ENCODE data around the gene PLOD3.
"Not testable (repeated sequence)": the region's sequence is repeated elsewhere in the genome, so short reads cannot be mapped to it uniquely, and the experiment has no call there.

Gene PLOD3

DNA sequence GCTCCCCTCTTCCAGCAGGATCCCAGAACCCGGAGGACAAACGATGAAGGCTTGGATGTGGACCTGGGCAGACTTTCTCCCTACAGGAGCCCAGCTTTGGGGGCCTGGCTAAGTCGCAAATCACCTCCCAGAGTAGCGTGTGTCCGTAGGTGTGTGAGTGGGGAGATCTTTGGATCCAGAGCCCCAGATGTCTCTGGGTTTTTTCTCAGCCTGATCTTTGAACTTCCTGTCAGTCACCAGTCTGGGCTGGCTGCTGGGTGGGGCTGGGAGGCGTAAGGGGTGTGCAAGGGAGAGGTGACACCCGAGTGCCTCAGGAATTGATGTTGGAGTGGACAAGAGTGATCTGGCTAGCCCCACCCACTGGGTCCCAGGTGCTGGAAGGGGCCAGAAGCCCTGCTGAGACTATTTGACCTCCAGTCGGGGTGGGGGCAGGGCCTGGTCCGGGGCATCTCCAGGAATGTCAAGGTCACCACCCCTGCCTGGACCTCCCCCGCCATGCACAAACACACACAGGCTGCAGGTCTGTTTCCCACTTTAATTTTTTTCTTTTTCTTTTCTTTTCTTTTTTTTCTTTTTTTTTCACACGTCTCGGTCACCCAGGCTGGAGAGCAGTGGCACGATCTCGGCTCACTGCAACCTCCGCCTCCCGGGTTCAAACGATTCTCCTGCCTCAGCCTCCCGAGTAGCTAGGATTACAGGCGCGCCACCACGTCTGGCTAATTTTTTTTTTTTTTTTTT lies 16.4 kb downstream of the PLOD3 start, which contains the start of gene MOGAT3:
MOGAT3 (minus strand) TSS at position 175 of the 738 bp plus-strand sequence. CDS start 182 bp downstream, outside the sequence.
- peaks cover under 1% of the 10 kb centered on the region for H3K36me3 ChIP-seq (ENCODE audit: control insufficient read depth, insufficient read depth, low read length)
- H3K27me3 ChIP-seq (replicated peaks; ENCODE audit: control insufficient read depth, insufficient read depth, low read length, poor library complexity, severe bottlenecking) = peaks cover 23% of the 10 kb centered on the region
- DNase-seq = no peak
- H3K4me3 ChIP-seq (ENCODE audit: insufficient read depth, low read depth, low read length, poor library complexity, severe bottlenecking) = no peak within 1 kb of the TSS
- H3K9me3 ChIP-seq (ENCODE audit: control insufficient read depth, low read length) = no peaks in the 10 kb centered on the region
- peaks cover 5% of the 10 kb centered on the region for H3K4me1 ChIP-seq (ENCODE audit: control insufficient read depth, insufficient read depth, low read length, poor library complexity, severe bottlenecking)
- no peak within 1 kb of the TSS for H3K27ac ChIP-seq (ENCODE audit: insufficient read depth, low read length, poor library complexity, severe bottlenecking)

DNA sequence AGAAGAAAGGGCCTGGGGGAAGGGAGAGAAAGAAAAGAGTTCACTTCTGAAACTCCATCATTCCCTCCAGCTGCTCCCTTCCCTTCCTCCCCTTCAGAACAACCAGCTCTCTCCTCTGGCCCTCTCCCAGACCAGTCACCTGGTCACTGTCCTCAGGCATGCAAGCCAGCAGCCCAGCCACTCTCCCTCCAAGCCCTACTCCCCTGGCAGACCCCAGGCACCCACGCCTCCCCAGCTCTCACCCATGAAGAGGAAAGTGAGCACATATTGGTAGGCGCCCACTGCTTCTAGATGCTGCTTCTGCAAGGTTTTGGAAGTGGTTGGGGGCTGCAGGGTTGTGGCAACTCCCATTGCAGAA lies 16.9 kb downstream of the PLOD3 start:
- Histone ChIP-seq H3K27me3 (replicated peaks; ENCODE audit: control insufficient read depth, insufficient read depth, low read length, poor library complexity, severe bottlenecking) (peaks cover 23% of the 10 kb centered on the region), H3K4me3 (ENCODE audit: insufficient read depth, low read depth, low read length, poor library complexity, severe bottlenecking) (no peak overlapping the region), H3K27ac (ENCODE audit: insufficient read depth, low read length, poor library complexity, severe bottlenecking) (no peak overlapping the region), H3K9me3 (ENCODE audit: control insufficient read depth, low read length) (no peaks in the 10 kb centered on the region), H3K4me1 (ENCODE audit: control insufficient read depth, insufficient read depth, low read length, poor library complexity, severe bottlenecking) (peaks cover 5% of the 10 kb centered on the region), H3K36me3 (ENCODE audit: control insufficient read depth, insufficient read depth, low read length) (no peaks in the 10 kb centered on the region)
- no peak for DNase-seq

DNA sequence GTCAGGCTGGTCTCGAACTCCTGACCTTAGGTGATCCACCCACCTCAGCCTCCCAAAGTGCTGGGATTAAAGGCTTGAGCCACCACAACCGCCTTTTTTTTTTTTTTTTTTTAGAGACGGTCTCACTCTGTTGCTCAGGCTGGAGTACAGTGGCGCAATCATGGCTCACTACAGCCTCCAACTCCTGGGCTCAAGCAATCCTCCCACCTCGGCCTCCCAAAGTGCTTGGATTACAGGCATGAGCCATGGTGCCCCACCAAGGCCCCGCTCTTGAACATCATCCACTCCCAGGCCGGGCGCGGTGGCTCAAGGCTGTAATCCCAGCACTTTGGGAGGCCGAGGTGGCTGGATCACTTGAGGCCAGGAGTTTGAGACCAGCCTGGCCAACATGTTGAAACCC lies 17.9 kb downstream of the PLOD3 start:
- not testable (repeated sequence) for DNase-seq; H3K4me3 ChIP-seq (ENCODE audit: insufficient read depth, low read depth, low read length, poor library complexity, severe bottlenecking); H3K36me3 ChIP-seq (ENCODE audit: control insufficient read depth, insufficient read depth, low read length); H3K4me1 ChIP-seq (ENCODE audit: control insufficient read depth, insufficient read depth, low read length, poor library complexity, severe bottlenecking); H3K27ac ChIP-seq (ENCODE audit: insufficient read depth, low read length, poor library complexity, severe bottlenecking); H3K9me3 ChIP-seq (ENCODE audit: control insufficient read depth, low read length)
- H3K27me3 ChIP-seq (replicated peaks; ENCODE audit: control insufficient read depth, insufficient read depth, low read length, poor library complexity, severe bottlenecking) = peaks cover 23% of the 10 kb centered on the region

DNA sequence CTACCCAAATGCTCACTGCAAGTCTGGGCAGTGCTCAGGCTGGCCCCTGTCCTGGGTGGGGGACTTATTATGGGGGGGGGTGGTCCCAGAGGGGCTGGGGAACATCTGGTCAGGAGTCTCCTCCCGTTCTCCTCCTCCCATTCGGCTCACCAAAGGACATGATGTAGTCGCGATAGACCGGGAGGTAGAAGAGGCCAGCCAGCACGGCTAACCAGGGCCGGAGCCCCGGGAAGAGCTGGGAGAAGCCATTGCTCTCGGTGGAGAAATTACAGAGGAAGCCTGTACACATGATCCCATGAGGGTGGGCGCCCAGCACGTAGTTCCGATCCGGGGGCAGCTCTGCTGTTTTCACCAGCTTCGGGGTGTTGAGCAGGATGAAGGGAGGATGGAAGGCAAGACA lies 18.9 kb downstream of the PLOD3 start:
- no peak overlapping the region for H3K4me3 ChIP-seq (ENCODE audit: insufficient read depth, low read depth, low read length, poor library complexity, severe bottlenecking)
- H3K36me3 ChIP-seq (ENCODE audit: control insufficient read depth, insufficient read depth, low read length) = no peaks in the 10 kb centered on the region
- no peaks in the 10 kb centered on the region for H3K9me3 ChIP-seq (ENCODE audit: control insufficient read depth, low read length)
- no peak for DNase-seq
- no peak overlapping the region for H3K27ac ChIP-seq (ENCODE audit: insufficient read depth, low read length, poor library complexity, severe bottlenecking)
- peaks cover 22% of the 10 kb centered on the region for H3K27me3 ChIP-seq (replicated peaks; ENCODE audit: control insufficient read depth, insufficient read depth, low read length, poor library complexity, severe bottlenecking)
- peaks cover 5% of the 10 kb centered on the region for H3K4me1 ChIP-seq (ENCODE audit: control insufficient read depth, insufficient read depth, low read length, poor library complexity, severe bottlenecking)

DNA sequence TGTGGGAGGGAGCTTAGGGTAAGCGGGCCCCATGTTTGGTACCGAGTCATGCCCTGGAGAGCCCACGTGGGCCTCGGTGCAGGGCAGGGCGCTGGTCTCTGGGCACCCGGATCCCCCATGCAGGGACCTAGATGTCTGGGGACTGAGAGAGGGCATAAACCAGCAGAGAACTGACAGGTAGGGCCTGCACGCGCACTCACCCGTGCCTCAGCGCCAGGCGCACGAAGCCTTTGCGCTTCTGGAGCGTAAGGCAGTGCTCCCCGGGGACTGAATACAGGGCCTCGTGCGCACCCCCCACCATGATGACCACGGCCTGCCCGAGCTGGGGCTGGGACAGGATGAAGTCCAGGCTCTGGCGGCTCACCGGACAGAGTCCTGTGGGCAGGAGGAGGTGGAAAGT lies 19.4 kb downstream of the PLOD3 start:
- Histone ChIP-seq H3K36me3 (ENCODE audit: control insufficient read depth, insufficient read depth, low read length) (no peaks in the 10 kb centered on the region), H3K27me3 (replicated peaks; ENCODE audit: control insufficient read depth, insufficient read depth, low read length, poor library complexity, severe bottlenecking) (peaks cover 20% of the 10 kb centered on the region), H3K4me3 (ENCODE audit: insufficient read depth, low read depth, low read length, poor library complexity, severe bottlenecking) (no peak overlapping the region), H3K9me3 (ENCODE audit: control insufficient read depth, low read length) (no peaks in the 10 kb centered on the region), H3K27ac (ENCODE audit: insufficient read depth, low read length, poor library complexity, severe bottlenecking) (no peak overlapping the region), H3K4me1 (ENCODE audit: control insufficient read depth, insufficient read depth, low read length, poor library complexity, severe bottlenecking) (peaks cover 5% of the 10 kb centered on the region)
- no peak for DNase-seq

DNA sequence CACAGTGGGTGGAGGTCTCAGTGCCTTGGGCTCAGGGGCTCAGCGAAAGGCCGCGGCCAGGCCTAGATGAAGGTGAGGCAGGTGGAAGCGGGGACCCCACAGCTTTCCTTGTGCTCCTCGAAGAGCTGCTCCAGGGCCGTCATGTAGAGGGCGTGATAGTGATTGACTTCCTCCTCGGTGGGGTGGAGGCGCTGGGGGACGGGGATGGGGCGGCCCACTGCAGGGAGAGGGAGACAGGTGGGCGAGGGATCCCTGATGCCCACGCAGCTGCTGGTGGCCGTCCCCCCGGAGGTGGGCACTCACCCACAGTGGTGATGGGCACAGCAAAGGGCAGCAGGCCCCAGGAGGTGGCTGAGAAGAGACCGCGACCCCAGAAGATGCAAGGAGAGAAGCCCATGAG lies 21.5 kb downstream of the PLOD3 start:
- H3K4me1 ChIP-seq (ENCODE audit: control insufficient read depth, insufficient read depth, low read length, poor library complexity, severe bottlenecking) = no peaks in the 10 kb centered on the region
- no peaks in the 10 kb centered on the region for H3K9me3 ChIP-seq (ENCODE audit: control insufficient read depth, low read length)
- H3K4me3 ChIP-seq (ENCODE audit: insufficient read depth, low read depth, low read length, poor library complexity, severe bottlenecking) = no peak overlapping the region
- no peak for DNase-seq
- peaks cover 10% of the 10 kb centered on the region for H3K27me3 ChIP-seq (replicated peaks; ENCODE audit: control insufficient read depth, insufficient read depth, low read length, poor library complexity, severe bottlenecking)
- H3K36me3 ChIP-seq (ENCODE audit: control insufficient read depth, insufficient read depth, low read length) = no peaks in the 10 kb centered on the region
- no peak overlapping the region for H3K27ac ChIP-seq (ENCODE audit: insufficient read depth, low read length, poor library complexity, severe bottlenecking)

DNA sequence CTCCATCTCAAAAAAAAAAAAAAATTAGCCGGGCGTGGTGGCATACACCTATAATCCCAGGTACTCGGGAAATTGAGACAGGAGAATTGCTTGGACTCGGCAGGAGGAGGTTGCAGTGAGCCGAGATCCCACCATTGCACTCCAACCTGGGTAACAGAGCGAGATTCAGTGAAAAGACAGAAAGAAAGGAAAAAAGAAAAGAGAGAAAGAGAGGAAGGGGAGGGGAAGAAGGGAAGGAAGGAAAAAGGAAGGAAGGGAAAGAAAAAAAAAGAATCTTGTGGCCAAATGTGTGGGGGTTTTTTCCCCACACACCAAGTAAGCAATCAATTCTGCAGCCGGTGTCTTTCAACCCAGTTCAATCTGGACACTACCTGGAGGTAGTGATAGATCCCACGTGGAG lies 28.3 kb downstream of the PLOD3 start:
- DNase-seq = no peak
- Histone ChIP-seq H3K9me3 (ENCODE audit: control insufficient read depth, low read length) (no peaks in the 10 kb centered on the region), H3K27ac (ENCODE audit: insufficient read depth, low read length, poor library complexity, severe bottlenecking) (no peak overlapping the region), H3K36me3 (ENCODE audit: control insufficient read depth, insufficient read depth, low read length) (no peaks in the 10 kb centered on the region), H3K4me1 (ENCODE audit: control insufficient read depth, insufficient read depth, low read length, poor library complexity, severe bottlenecking) (no peaks in the 10 kb centered on the region), H3K27me3 (replicated peaks; ENCODE audit: control insufficient read depth, insufficient read depth, low read length, poor library complexity, severe bottlenecking) (no peaks in the 10 kb centered on the region), H3K4me3 (ENCODE audit: insufficient read depth, low read depth, low read length, poor library complexity, severe bottlenecking) (no peak overlapping the region)

DNA sequence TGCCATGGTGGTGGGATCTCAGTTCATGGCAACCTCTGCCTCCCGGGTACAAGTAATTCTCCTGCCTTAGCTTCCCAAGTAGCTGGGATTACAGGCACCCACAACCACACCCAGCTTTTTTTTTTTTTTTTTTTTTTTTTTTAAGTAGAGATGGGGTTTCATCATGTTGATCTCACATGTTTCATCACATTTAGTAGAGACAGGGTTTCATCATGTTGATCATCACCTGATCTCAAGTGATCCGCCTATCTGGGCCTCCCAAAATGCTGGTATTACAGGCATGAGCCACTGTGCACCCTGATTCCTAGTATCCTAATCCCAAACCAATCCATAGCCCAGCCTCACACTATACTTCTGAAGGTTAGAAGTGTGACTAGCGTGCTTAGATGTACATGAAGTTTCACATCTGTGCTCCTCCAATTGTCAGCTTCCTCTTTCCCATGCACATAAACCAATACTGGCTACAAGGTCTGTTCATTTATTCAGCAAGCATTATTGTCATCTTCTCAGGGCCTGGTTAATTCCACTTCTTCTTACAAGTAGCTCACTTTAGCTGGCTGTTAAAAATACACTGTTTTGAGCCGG lies 30.4 kb downstream of the PLOD3 start:
- Histone ChIP-seq H3K4me3 (ENCODE audit: insufficient read depth, low read depth, low read length, poor library complexity, severe bottlenecking) (no peak overlapping the region), H3K27ac (ENCODE audit: insufficient read depth, low read length, poor library complexity, severe bottlenecking) (no peak overlapping the region), H3K36me3 (ENCODE audit: control insufficient read depth, insufficient read depth, low read length) (no peaks in the 10 kb centered on the region), H3K4me1 (ENCODE audit: control insufficient read depth, insufficient read depth, low read length, poor library complexity, severe bottlenecking) (no peaks in the 10 kb centered on the region), H3K27me3 (replicated peaks; ENCODE audit: control insufficient read depth, insufficient read depth, low read length, poor library complexity, severe bottlenecking) (peaks cover 7% of the 10 kb centered on the region), H3K9me3 (ENCODE audit: control insufficient read depth, low read length) (no peaks in the 10 kb centered on the region)
- no peak for DNase-seq

DNA sequence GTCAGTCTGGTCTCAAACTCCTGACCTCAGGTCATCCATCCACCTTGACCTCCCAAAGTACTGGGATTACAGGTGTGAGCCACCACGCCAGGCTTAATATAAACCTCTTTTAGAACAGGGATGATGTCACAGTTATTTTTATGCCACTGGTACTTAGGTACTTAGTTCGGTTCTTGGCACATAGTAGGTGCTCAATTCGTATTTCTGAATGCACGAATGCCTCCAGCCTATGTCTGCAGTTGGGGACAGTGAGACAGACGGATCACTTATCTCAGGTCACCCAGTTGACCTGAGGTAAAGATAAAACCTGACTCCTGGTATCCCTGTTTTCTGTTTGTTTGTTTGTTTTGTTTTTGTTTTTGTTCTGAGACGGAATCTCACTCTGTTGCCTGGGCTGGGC lies 31.2 kb downstream of the PLOD3 start:
- Histone ChIP-seq H3K9me3 (ENCODE audit: control insufficient read depth, low read length) (no peaks in the 10 kb centered on the region), H3K4me3 (ENCODE audit: insufficient read depth, low read depth, low read length, poor library complexity, severe bottlenecking) (no peak overlapping the region), H3K27ac (ENCODE audit: insufficient read depth, low read length, poor library complexity, severe bottlenecking) (no peak overlapping the region), H3K4me1 (ENCODE audit: control insufficient read depth, insufficient read depth, low read length, poor library complexity, severe bottlenecking) (no peaks in the 10 kb centered on the region), H3K27me3 (replicated peaks; ENCODE audit: control insufficient read depth, insufficient read depth, low read length, poor library complexity, severe bottlenecking) (peaks cover 8% of the 10 kb centered on the region), H3K36me3 (ENCODE audit: control insufficient read depth, insufficient read depth, low read length) (no peaks in the 10 kb centered on the region)
- no peak for DNase-seq

DNA sequence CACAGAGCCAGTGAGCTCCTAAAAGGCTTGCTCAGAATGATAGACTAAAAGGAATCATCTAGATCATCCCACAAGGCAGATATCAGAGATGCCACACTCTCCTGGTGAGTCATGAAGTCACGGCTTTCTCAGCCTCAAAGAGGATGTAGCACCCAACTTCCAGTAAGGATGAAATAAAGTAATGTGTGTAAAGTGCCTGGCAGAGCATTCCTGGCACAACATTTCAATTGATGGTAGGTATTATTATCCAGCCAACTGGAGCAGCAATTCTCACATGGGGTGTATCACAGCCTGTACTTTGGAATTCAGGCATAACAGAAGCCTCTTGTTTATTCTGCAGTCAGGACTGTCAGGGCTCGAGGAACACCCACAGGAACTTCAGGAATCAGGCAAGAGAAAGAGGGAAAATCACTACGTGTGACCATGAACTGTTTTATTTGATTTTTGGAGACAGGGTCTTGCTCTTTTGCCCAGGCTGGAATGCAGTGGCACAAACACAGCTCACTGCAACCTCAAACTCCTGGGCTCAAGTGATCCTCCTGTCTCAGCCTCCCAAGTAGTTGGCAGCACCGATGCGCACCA lies 32.0 kb downstream of the PLOD3 start:
- no peak overlapping the region for H3K27ac ChIP-seq (ENCODE audit: insufficient read depth, low read length, poor library complexity, severe bottlenecking)
- no peaks in the 10 kb centered on the region for H3K36me3 ChIP-seq (ENCODE audit: control insufficient read depth, insufficient read depth, low read length)
- peaks cover 14% of the 10 kb centered on the region for H3K27me3 ChIP-seq (replicated peaks; ENCODE audit: control insufficient read depth, insufficient read depth, low read length, poor library complexity, severe bottlenecking)
- H3K9me3 ChIP-seq (ENCODE audit: control insufficient read depth, low read length) = no peaks in the 10 kb centered on the region
- peaks cover 2% of the 10 kb centered on the region for H3K4me1 ChIP-seq (ENCODE audit: control insufficient read depth, insufficient read depth, low read length, poor library complexity, severe bottlenecking)
- no peak overlapping the region for H3K4me3 ChIP-seq (ENCODE audit: insufficient read depth, low read depth, low read length, poor library complexity, severe bottlenecking)
- no peak for DNase-seq

All from effector memory CD4-positive, alpha-beta T cell (primary cell).